HL-60 (cell line): ENCODE data around the gene ZFAND3.

Experiments
- GABPA ChIP-seq: IDR thresholded peaks from 2 replicates; pipeline ENCODE4 v1.6.1; 2012; ENCODE audit warnings: low read depth
- POLR2AphosphoS5 ChIP-seq: IDR thresholded peaks from 2 replicates; pipeline ENCODE4 v1.6.1; 2012; ENCODE audit warnings: low read depth
- TF ChIP-seq, protein P1 (sequence below): IDR thresholded peaks from one replicate; pipeline ENCODE4 v1.5.1; 2011; ENCODE audit warnings: low read length, control low read depth, inconsistent platforms; ENCODE audit not compliant: insufficient read depth

GRCh38 chr6:38168699-38169098 lies 349.2 kb downstream of the ZFAND3 start:
- TF ChIP-seq, protein P1, sequence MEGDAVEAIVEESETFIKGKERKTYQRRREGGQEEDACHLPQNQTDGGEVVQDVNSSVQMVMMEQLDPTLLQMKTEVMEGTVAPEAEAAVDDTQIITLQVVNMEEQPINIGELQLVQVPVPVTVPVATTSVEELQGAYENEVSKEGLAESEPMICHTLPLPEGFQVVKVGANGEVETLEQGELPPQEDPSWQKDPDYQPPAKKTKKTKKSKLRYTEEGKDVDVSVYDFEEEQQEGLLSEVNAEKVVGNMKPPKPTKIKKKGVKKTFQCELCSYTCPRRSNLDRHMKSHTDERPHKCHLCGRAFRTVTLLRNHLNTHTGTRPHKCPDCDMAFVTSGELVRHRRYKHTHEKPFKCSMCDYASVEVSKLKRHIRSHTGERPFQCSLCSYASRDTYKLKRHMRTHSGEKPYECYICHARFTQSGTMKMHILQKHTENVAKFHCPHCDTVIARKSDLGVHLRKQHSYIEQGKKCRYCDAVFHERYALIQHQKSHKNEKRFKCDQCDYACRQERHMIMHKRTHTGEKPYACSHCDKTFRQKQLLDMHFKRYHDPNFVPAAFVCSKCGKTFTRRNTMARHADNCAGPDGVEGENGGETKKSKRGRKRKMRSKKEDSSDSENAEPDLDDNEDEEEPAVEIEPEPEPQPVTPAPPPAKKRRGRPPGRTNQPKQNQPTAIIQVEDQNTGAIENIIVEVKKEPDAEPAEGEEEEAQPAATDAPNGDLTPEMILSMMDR: no peak
- TF ChIP-seq GABPA: no peak
- no peak for TF ChIP-seq POLR2AphosphoS5
